Smooth muscle cell (in vitro differentiated cells): ENCODE data around the gene RNF19B. TPM values are rescaled to one million over a fixed set of nuclear protein-coding genes. Genes with fewer than 3 reads are reported as not detected.

Source experiments
- DNase-seq: peaks from one replicate; lab custom pipeline; 2025; ENCODE audit not compliant: unreplicated experiment; lab: John Stamatoyannopoulos, UW
- H2AFZ ChIP-seq: fragments of 200-600 bp; sonication (generic); 2 replicates; pipeline ENCODE4 v1.6.0; 2016; ENCODE audit warnings: antibody characterized with exemption, low read depth, mild to moderate bottlenecking
- H3F3A ChIP-seq: fragments of 200-600 bp; sonication (generic); 2 replicates; pipeline ENCODE4 v1.6.0; 2017; ENCODE audit warnings: antibody characterized with exemption, low read depth
- H3K27ac ChIP-seq: fragments of 200-600 bp; sonication (generic); 2 replicates; pipeline ENCODE4 v1.5.1; 2016; ENCODE audit warnings: low read depth, mild to moderate bottlenecking
- H3K27me3 ChIP-seq: fragments of 200-600 bp; sonication (generic); 2 replicates; pipeline ENCODE4 v1.6.1; 2016; ENCODE audit warnings: low read depth, mild to moderate bottlenecking
- H3K36me3 ChIP-seq: fragments of 200-600 bp; sonication (generic); 2 replicates; pipeline ENCODE4 v1.5.1; 2016; ENCODE audit warnings: low read depth
- H3K4me1 ChIP-seq: fragments of 200-600 bp; sonication (generic); 2 replicates; pipeline ENCODE4 v1.5.1; 2016; ENCODE audit warnings: low read depth
- H3K4me2 ChIP-seq: fragments of 200-600 bp; sonication (generic); 2 replicates; pipeline ENCODE4 v1.6.0; 2016; ENCODE audit warnings: mild to moderate bottlenecking
- H3K4me3 ChIP-seq: fragments of 200-600 bp; sonication (generic); 2 replicates; pipeline ENCODE4 v1.5.1; 2016; ENCODE audit warnings: mild to moderate bottlenecking
- H3K79me2 ChIP-seq: fragments of 200-600 bp; sonication (generic); 2 replicates; pipeline ENCODE4 v1.6.0; 2016; ENCODE audit warnings: low read depth, mild to moderate bottlenecking
- H3K9ac ChIP-seq: fragments of 200-600 bp; sonication (generic); 2 replicates; pipeline ENCODE4 v1.6.0; 2016; ENCODE audit warnings: low read depth
- H3K9me3 ChIP-seq: fragments of 200-600 bp; sonication (generic); replicated peaks from 2 replicates; pipeline ENCODE4 v1.5.1; 2016; ENCODE audit warnings: low read depth
- H4K20me1 ChIP-seq: fragments of 200-600 bp; sonication (generic); 2 replicates; pipeline ENCODE4 v1.6.0; 2016; ENCODE audit warnings: low read depth
- WGBS: methylation state at CpG from one replicate; pipeline ENCODE4 v1.1.7; 2016; ENCODE audit warnings: low lambda C conversion rate; 5-methylcytosine and 5-hydroxymethylcytosine counted together
- polyA plus RNA-seq: library from polyadenylated mRNA; unstranded; fragments of >200 nt; fragmentation: Nextera tagmentation; extraction: Ambion mirVana; gene quantifications from 2 replicates; pipeline ENCODE4 v1.2.1, GENCODE V29; 2016
- total RNA-seq: library from RNA; depleted of rRNA; stranded (reverse); fragments of >200 nt; gene quantifications from 2 replicates; pipeline ENCODE4 v1.2.3, GENCODE V29; 2014
- TF ChIP-seq, protein P1 (sequence below): fragments of 200-600 bp; sonication (generic); IDR thresholded peaks from 2 replicates; pipeline ENCODE4 v1.5.1; 2017; ENCODE audit warnings: borderline replicate concordance, mild to moderate bottlenecking, antibody characterized with exemption; ENCODE audit not compliant: insufficient read depth, poor library complexity, severe bottlenecking

RNF19B gene
- total and polyA plus RNA-seq, 2 experiments from 2014 or later: 11.2 to 12.3 TPM

DNA sequence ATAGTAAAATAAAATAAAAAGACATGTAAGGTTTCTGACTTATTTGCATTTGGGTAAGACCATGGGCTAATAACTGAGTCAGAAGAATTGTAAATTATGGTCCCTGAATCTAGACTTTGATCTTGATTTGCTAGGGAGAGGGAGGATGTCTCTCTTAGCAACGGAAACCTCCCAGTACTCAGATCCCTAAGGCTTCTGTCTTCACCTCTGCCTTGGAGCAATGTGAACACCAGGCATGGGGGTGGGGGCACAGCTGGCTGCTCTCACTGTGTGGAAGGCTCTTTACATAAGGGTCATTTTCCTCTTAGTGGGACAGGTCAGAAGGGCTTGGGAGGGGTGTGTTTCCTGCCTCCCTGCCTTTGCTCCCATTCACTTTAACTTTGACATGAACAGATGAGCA is 46.4 kb downstream of the RNF19B start:
- Histone ChIP-seq H3K36me3 (no peaks in the 10 kb centered on the region), H3K27ac (no peak overlapping the region), H2AFZ (no peak overlapping the region), H3F3A (no peaks in the 10 kb centered on the region), H3K27me3 (no peaks in the 10 kb centered on the region), H4K20me1 (no peaks in the 10 kb centered on the region), H3K4me2 (no peak overlapping the region), H3K79me2 (no peaks in the 10 kb centered on the region), H3K4me3 (no peak overlapping the region), H3K4me1 (no peaks in the 10 kb centered on the region), H3K9me3 (no peaks in the 10 kb centered on the region), H3K9ac (no peak overlapping the region)
- WGBS: 39% methylated on average over 1 of the region's 1 CpG
- TF ChIP-seq, protein P1, sequence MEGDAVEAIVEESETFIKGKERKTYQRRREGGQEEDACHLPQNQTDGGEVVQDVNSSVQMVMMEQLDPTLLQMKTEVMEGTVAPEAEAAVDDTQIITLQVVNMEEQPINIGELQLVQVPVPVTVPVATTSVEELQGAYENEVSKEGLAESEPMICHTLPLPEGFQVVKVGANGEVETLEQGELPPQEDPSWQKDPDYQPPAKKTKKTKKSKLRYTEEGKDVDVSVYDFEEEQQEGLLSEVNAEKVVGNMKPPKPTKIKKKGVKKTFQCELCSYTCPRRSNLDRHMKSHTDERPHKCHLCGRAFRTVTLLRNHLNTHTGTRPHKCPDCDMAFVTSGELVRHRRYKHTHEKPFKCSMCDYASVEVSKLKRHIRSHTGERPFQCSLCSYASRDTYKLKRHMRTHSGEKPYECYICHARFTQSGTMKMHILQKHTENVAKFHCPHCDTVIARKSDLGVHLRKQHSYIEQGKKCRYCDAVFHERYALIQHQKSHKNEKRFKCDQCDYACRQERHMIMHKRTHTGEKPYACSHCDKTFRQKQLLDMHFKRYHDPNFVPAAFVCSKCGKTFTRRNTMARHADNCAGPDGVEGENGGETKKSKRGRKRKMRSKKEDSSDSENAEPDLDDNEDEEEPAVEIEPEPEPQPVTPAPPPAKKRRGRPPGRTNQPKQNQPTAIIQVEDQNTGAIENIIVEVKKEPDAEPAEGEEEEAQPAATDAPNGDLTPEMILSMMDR: no peak
- no peak for DNase-seq

DNA sequence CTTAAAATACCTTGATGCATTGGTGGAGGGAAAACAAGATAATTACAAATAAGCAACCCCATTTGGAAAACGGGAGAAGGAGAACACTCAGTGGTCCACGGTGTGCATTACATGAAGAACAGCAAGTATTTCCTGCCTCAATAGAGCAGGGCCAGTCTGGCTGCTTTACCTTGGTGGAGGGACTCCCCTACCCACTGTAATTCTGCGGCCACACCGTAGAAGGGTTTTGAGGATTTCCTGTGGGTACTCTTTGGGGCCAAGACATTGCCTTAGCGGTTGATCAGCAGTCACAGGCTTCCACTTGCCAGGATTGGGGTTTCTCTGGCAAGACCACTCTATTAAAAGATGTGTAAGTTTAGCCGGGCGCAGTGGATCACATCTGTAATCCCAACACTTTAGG is 47.1 kb downstream of the RNF19B start:
- no peak overlapping the region for H3K9ac ChIP-seq
- no peaks in the 10 kb centered on the region for H4K20me1 ChIP-seq
- no peak overlapping the region for H3K4me2 ChIP-seq
- no peaks in the 10 kb centered on the region for H3K36me3 ChIP-seq
- H3F3A ChIP-seq: no peaks in the 10 kb centered on the region
- no peak overlapping the region for H3K27ac ChIP-seq
- no peak for DNase-seq
- H3K79me2 ChIP-seq: no peaks in the 10 kb centered on the region
- H3K4me3 ChIP-seq: no peak overlapping the region
- no peaks in the 10 kb centered on the region for H3K9me3 ChIP-seq
- no peaks in the 10 kb centered on the region for H3K4me1 ChIP-seq
- H2AFZ ChIP-seq: no peak overlapping the region
- WGBS: 90% methylated on average over 7 of the region's 7 CpGs
- TF ChIP-seq, protein P1: no peak
- no peaks in the 10 kb centered on the region for H3K27me3 ChIP-seq

DNA sequence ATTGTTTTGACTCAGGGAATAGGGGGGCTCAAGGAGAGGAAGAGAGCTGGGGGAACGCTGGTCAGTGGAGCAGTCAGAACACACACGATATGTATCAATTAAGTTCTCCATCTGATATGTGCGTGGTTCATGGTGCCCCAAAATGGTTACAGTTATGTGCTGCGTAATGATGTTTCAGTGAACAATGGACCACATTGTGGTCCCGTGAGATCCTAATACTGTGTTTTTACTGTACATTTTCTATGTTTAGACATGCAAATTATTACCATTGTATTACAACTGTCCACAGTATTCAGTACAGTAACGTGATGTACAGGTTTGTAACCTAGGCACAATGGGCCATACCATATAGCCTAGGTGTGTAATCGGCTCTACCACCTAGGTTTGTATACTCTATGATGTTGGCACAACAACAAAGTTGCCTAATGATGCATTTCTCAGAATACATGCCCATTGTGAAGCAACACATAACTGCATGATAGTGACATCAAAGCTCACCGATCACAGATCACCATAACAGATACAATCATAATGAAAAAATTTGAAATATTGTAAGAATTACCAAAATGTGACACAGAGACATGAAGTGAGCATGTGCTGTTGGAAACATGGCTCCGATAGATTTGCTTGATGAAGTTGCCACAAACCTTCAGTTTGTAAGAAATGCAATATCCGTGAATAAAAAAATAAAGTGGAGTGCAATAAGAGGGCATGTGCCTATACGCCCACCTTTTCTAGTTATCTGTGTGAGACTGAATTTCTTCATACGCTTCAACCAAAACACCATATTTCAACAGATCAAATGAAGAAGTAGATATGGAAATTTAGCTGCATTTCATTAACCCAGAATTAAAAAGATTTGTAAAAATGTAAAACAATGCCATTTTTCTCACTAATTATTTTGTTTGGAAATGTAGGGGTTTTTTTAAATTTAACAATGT is 48.6 kb downstream of the RNF19B start:
- H3K36me3 ChIP-seq: no peaks in the 10 kb centered on the region
- H3K9me3 ChIP-seq: no peaks in the 10 kb centered on the region
- H3K79me2 ChIP-seq: no peaks in the 10 kb centered on the region
- H4K20me1 ChIP-seq: no peaks in the 10 kb centered on the region
- no peak overlapping the region for H3K4me3 ChIP-seq
- H3K27ac ChIP-seq: no peak overlapping the region
- H3K9ac ChIP-seq: no peak overlapping the region
- H3K4me2 ChIP-seq: no peak overlapping the region
- TF ChIP-seq, protein P1: no peak
- H3K4me1 ChIP-seq: no peaks in the 10 kb centered on the region
- H3K27me3 ChIP-seq: no peaks in the 10 kb centered on the region
- no peak for DNase-seq
- no peaks in the 10 kb centered on the region for H3F3A ChIP-seq
- H2AFZ ChIP-seq: no peak overlapping the region
- 93% methylated on average over 12 of the region's 12 CpGs for WGBS
